Suprapubic skin (tissue), 4 donors: ENCODE data around the gene HINT2.

Source experiments
- EP300 ChIP-seq: sonication (generic); formaldehyde crosslinking; IDR thresholded peaks from one replicate; pipeline ENCODE4 v1.6.1; 2017; ENCODE audit warnings: antibody characterized with exemption
- POLR2AphosphoS5 ChIP-seq, 3 donors: sonication (generic); formaldehyde crosslinking; IDR thresholded peaks; one replicate each; pipeline ENCODE4 v1.6.1; 2017; ENCODE audit warnings: antibody characterized with exemption in 3 of 3
- TF ChIP-seq, protein P1 (sequence below), 2 donors: fragments of 200-600 bp in 1 of 2; fragments of 450-650 bp in 1 of 2; sonication (generic) in 1 of 2; IDR thresholded peaks; one replicate each; pipeline ENCODE4 v1.5.1; 2016 to 2019; ENCODE audit warnings: antibody characterized with exemption in 2 of 2, mild to moderate bottlenecking in 1 of 2, moderate library complexity in 1 of 2

GRCh38 chr9:35763803-35764202 lies 51.0 kb downstream of the HINT2 start:
- TF ChIP-seq, protein P1, sequence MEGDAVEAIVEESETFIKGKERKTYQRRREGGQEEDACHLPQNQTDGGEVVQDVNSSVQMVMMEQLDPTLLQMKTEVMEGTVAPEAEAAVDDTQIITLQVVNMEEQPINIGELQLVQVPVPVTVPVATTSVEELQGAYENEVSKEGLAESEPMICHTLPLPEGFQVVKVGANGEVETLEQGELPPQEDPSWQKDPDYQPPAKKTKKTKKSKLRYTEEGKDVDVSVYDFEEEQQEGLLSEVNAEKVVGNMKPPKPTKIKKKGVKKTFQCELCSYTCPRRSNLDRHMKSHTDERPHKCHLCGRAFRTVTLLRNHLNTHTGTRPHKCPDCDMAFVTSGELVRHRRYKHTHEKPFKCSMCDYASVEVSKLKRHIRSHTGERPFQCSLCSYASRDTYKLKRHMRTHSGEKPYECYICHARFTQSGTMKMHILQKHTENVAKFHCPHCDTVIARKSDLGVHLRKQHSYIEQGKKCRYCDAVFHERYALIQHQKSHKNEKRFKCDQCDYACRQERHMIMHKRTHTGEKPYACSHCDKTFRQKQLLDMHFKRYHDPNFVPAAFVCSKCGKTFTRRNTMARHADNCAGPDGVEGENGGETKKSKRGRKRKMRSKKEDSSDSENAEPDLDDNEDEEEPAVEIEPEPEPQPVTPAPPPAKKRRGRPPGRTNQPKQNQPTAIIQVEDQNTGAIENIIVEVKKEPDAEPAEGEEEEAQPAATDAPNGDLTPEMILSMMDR (IDR thresholded peaks at IDR 0.05) = no peak
- TF ChIP-seq POLR2AphosphoS5 (IDR thresholded peaks at IDR 0.05) (no peak), EP300 (no peak)
